Keratinocyte (primary cell): Measurements from ENCODE around the gene USP9X.

Experiments
- CTCF ChIP-seq, 3 experiments: IDR thresholded peaks in 1 of 3; conservative IDR thresholded peaks in 1 of 3; optimal IDR thresholded peaks in 1 of 3; 2 replicates in 2 of 3; 3 replicates in 1 of 3; pipeline versions ENCODE3 to v1.5.1; 2011; ENCODE audit warnings: low read length in 3 of 3, mild to moderate bottlenecking in 3 of 3, moderate library complexity in 2 of 3, control low read depth in 1 of 3, inconsistent platforms in 1 of 3; ENCODE audit not compliant: insufficient read depth in 2 of 3; ENCODE audit errors: extremely low read depth in 1 of 3
- EZH2 ChIP-seq: IDR thresholded peaks from one replicate; pipeline ENCODE4 v1.6.1; 2012; ENCODE audit warnings: inconsistent platforms, mild to moderate bottlenecking, low read length, moderate library complexity

- no peak for TF ChIP-seq EZH2
- no peak for TF ChIP-seq CTCF (optimal IDR thresholded peaks at IDR 0.05 in 1 of 3, IDR thresholded peaks at IDR 0.05 in 1 of 3, conservative IDR thresholded peaks at IDR 0.05 in 1 of 3; ENCODE audit: extremely low read depth in 1 of 3, insufficient read depth in 2 of 3, low read length in 3 of 3)
Observed at GRCh38 chrX:41045960-41046567, 39.2 kb upstream of the USP9X start.
